H1 (cell line): ENCODE data around the gene SEPTIN5. TPM values are rescaled to one million over a fixed set of nuclear protein-coding genes. Genes with fewer than 3 reads are reported as not detected.

Experiments used
- CHD7 ChIP-seq: fragments of 300-600 bp; sonication (generic); IDR thresholded peaks from 2 replicates; pipeline ENCODE4 v1.7.1; 2012; ENCODE audit warnings: low read length, moderate library complexity, mild to moderate bottlenecking, inconsistent platforms; ENCODE audit not compliant: insufficient replicate concordance
- EP300 ChIP-seq, 2 experiments: IDR thresholded peaks; 1 replicate in 1 of 2; 2 replicates in 1 of 2; pipeline ENCODE4 v1.6.1; 2011 to 2012; ENCODE audit warnings: low read depth in 2 of 2, low read length in 2 of 2, mild to moderate bottlenecking in 2 of 2, borderline replicate concordance in 1 of 2, inconsistent platforms in 1 of 2, moderate library complexity in 1 of 2
- GABPA ChIP-seq: IDR thresholded peaks from 2 replicates; pipeline ENCODE4 v1.6.1; 2011; ENCODE audit warnings: mild to moderate bottlenecking, low read length, moderate library complexity, borderline replicate concordance; ENCODE audit not compliant: insufficient read depth
- GTF2F1 ChIP-seq: IDR thresholded peaks from 2 replicates; pipeline ENCODE4 v1.6.1; 2012; ENCODE audit warnings: low read depth, low read length, improper control_type of control experiment, borderline replicate concordance
- RFX5 ChIP-seq: IDR thresholded peaks from 2 replicates; pipeline ENCODE4 v1.6.1; 2011; ENCODE audit warnings: low read depth, low read length, improper control_type of control experiment, borderline replicate concordance
- SIN3A ChIP-seq, 2 experiments: IDR thresholded peaks in 1 of 2; conservative IDR thresholded peaks in 1 of 2; 2 replicates each; pipeline ENCODE4 v1.6.1; 2011 to 2012; ENCODE audit warnings: low read length in 2 of 2, improper control_type of control experiment in 1 of 2, low read depth in 1 of 2, mild to moderate bottlenecking in 1 of 2
- SP1 ChIP-seq: IDR thresholded peaks from 2 replicates; pipeline ENCODE4 v1.6.1; 2011; ENCODE audit warnings: low read depth, low read length
- polyA plus RNA-seq, 7 experiments: library from polyadenylated mRNA; depleted of rRNA in 3 of 7; stranded (reverse) in 5 of 7; unstranded in 2 of 7; fragments of >200 nt in 5 of 7; fragments of 200-250 nt in 2 of 7; gene quantifications; 1 replicate in 5 of 7; 2 replicates in 1 of 7; 4 replicates in 1 of 7; pipeline versions ENCODE4 v1.2.1 to v1.2.3, GENCODE V29; 2011 to 2013; ENCODE audit warnings: missing spikeins in 2 of 7, mixed read lengths in 2 of 7
- total RNA-seq: library from RNA; stranded (reverse); fragmentation: NEBNext Ultra II Directional; extraction: Animal tissue kit (Norgen Biotek cat#: 25700); gene quantifications from 2 replicates; pipeline ENCODE4 v1.2.1, GENCODE V29; 2021
- TF ChIP-seq, protein P1 (sequence below): IDR thresholded peaks from 2 replicates; pipeline ENCODE4 v1.6.1; 2011; ENCODE audit warnings: low read depth, mild to moderate bottlenecking, low read length; ENCODE audit not compliant: insufficient read depth

The SEPTIN5 gene
- total and polyA plus RNA-seq, 2 of the 8 experiments (the other 6 are each of a cell fraction or from before 2014, with no cell fraction given), result 6.0 to 8.6 TPM

DNA sequence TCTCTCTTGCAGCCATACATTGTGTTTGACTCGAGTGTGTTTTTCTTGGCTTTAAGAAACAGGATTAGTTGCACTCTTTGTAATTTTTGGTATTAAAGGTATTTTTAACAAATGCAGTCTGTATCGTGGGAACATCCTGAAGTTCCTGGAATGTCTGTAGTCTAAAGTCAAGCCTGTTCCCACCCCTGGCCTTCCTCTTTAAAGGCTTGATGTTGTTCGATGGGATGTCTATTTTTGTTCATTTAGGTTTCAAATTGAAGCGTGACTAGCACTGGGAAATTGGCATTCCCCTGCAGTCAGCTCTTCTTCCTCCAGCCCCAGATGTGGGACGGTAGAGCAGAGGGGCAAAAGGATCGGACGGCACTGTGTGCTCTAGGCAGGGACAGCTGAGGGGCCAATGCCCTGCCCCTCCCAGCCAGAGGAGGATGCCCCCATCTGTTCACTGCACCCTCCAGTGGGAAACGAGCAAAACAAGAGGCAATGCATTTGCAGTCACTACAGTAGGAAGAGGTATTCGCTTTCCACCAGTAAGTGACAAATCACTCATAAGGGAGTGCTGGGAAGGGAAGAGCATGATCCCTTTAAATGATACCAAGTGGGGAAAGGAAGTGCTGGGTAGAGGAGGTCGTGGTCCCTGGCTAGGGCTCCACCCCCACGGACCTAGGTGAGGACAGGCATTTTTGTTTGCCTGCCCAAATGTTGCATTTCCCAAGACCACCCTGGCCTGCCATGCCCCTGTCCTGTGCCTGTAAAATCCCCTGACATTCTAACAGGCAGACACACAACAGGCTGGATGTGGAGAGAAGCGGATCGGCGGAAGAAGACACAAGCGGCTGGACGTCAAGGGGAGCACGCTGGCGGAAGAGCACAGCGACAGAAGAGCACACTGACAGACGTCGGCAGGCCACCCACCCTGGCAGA is 47.4 kb upstream of the SEPTIN5 start (continued):
- TF ChIP-seq CHD7 (no peak), SIN3A (conservative IDR thresholded peaks at IDR 0.05 in 1 of 2, IDR thresholded peaks at IDR 0.05 in 1 of 2; ENCODE audit: low read depth in 1 of 2, low read length in 2 of 2) (no peak), GTF2F1 (no peak), SP1 (no peak), GABPA (no peak), RFX5 (no peak), EP300 (IDR thresholded peaks at IDR 0.05; ENCODE audit: borderline replicate concordance in 1 of 2, low read depth in 2 of 2, low read length in 2 of 2) (no peak)
- TF ChIP-seq, protein P1, sequence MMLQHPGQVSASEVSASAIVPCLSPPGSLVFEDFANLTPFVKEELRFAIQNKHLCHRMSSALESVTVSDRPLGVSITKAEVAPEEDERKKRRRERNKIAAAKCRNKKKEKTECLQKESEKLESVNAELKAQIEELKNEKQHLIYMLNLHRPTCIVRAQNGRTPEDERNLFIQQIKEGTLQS, result no peak
